ENCODE measurements around the gene ACAD11.
A peak's percentile ranks its signal among the peaks of the same experiment; 100 is the strongest.

ACAD11 gene

DNA sequence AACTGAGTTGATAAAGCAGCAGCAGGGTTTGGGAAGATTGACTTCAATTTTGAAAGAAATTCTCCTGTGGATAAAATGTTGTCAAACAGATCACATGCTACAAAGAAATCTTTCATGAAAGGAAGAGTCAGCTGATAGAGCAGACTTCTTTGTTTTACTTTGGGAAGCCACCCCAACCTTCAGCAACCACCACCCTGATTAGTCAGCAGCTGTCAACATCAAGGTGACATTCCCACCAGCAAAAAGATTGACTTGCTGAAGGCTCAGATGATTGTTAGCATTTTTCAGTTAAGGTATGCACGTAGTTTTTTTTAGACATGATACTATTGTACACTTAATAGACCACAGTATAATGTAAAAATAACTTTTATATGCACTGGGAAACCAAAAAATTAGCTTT is 150.1 kb downstream of the ACAD11 start:
- no peak for DNase-seq (ENCODE audit: low read depth)

GRCh38 chr3:132509096-132509495 is 150.5 kb downstream of the ACAD11 start:
- peak; percentile 21 for DNase-seq (ENCODE audit: low read depth)

Data from EH (cell line).